Fibroblast of skin of left biceps (primary cell): Measurements from ENCODE around the gene CACNA1H.
"Not testable (repeated sequence)": the region's sequence is repeated elsewhere in the genome, so short reads cannot be mapped to it uniquely, and the experiment has no call there.

ENCODE experiments used
- DNase-seq, 2 experiments: peaks; one replicate each; pipeline ENCODE4 v3.0.0-alpha.2; 2013; ENCODE audit warnings: low read depth in 2 of 2

The CACNA1H gene

GRCh38 chr16:1213796-1214372, 61.0 kb downstream of the CACNA1H start:
- DNase-seq, result no peak

DNA sequence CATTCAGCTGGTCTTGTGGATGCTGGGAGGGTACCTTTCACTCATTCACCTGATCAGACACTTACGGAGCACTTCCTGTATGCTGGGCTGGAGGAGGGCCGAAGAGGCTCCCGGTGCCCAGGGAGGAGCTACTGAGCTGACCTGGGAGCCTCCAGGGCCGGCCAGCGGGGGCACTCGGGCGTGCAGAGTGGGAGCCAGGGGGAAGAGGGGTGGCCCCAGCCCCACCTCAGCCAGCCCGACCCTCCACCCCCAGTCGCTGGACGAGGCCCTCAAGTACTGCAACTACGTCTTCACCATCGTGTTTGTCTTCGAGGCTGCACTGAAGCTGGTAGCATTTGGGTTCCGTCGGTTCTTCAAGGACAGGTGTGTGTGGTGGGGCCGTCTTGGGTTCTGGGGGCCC, 61.8 kb downstream of the CACNA1H start:
- DNase-seq, result no peak

GRCh38 chr16:1215574-1216295, 62.8 kb downstream of the CACNA1H start:
- no peak for DNase-seq

GRCh38 chr16:1216296-1216619, 63.4 kb downstream of the CACNA1H start:
- no peak for DNase-seq

- no peak for DNase-seq
These were observed 63.9 kb downstream of the CACNA1H start for GRCh38 chr16:1216681-1217400.

DNA sequence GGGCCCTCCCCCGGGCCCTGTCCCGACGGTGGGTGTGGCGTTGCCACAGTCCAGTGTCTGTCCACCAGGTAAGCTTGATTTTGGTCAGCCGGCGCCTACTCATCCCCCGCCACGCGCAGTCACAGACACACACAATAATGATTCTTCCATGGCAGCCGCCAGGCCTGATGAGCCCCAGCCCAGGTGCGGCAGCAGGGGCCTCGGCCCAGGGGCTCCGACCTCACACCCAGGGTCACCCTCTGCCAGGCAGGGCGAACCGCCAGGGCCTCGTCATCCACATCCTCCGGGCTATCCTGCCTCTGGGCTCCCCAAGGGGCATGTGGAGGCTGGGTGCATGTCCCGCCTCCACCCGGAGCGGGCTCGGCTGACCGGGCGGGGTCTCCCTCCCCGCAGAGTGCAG, 64.6 kb downstream of the CACNA1H start:
- DNase-seq, result no peak

GRCh38 chr16:1218061-1218929, 65.4 kb downstream of the CACNA1H start:
- no peak for DNase-seq

DNA sequence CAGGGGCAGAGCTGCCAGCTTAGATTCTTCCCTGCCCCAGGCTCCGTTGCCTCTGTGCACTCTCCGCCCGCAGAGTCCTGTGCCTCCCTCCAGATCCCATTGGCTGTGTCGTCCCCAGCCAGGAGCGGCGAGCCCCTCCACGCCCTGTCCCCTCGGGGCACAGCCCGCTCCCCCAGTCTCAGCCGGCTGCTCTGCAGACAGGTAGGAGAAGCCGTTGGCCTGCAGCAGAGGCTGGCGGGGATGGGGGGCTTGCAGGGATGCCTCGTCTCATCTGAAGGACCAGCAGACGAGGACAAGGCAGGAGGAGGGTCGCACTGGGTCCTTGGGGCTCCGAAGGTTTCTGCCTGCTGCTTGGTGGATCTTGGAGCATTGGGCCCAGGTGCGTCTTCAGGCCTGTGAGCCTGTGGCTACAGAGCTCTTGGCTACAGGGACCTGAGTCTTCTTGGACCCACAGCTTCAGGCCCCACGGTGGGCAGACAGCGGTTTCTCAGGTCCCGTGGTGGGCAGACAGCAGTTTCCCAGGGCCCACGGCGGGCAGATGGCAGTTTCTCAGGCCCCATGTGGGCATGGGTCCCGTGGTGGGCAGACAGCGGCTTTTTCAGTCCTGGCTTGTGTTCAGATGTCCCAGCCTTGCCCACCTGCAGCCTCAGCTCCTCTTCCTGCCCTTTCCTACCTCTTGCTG, 66.2 kb downstream of the CACNA1H start:
- no peak for DNase-seq

GRCh38 chr16:1220098-1220728, 67.3 kb downstream of the CACNA1H start:
- no peak for DNase-seq

GRCh38 chr16:1220841-1221627, 68.1 kb downstream of the CACNA1H start:
- DNase-seq, result no peak

DNA sequence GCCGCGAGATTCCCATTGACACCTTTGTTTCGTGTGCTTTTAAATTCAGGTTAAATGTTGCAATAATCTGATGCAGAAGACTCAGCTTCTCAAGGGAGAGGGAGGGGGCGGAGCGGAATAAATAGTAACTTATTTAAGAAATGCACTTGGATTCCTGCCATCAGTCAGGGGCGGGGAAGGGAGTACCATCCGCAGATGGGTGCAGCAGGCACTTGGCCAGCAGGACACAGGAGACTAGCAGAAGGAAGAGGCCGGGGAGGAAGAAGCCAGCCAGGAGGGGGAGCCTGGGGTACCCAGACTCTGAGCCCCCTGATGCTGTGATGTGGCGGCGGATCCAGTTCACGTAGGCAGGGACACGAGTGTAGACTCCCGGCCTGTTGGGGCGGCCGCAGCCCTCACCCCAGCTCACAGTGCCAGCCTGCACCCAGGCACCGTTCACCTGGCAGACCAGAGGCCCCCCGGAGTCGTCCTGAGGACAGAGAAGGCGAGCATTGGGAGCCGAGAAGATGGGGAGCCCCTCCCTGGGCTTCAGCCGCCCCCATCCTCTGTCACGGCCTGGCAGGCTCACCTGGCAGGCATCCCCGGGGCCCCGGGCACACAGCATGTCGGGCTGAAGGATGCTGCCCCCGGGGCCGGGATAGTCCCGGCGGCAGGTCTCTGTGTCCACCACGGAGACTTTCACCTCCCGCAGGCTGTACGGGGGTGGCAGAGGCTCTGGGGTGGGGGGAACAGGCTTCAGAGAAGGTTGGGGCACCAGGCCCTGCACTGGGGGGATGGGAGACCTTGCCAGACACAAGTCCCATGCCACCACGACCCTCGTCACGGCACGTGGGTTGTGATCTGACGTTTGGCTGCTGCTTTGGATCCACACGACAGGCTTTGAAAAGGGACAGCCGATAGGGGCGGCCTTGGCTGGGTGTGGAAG, 69.0 kb downstream of the CACNA1H start:
- DNase-seq, result no peak

DNA sequence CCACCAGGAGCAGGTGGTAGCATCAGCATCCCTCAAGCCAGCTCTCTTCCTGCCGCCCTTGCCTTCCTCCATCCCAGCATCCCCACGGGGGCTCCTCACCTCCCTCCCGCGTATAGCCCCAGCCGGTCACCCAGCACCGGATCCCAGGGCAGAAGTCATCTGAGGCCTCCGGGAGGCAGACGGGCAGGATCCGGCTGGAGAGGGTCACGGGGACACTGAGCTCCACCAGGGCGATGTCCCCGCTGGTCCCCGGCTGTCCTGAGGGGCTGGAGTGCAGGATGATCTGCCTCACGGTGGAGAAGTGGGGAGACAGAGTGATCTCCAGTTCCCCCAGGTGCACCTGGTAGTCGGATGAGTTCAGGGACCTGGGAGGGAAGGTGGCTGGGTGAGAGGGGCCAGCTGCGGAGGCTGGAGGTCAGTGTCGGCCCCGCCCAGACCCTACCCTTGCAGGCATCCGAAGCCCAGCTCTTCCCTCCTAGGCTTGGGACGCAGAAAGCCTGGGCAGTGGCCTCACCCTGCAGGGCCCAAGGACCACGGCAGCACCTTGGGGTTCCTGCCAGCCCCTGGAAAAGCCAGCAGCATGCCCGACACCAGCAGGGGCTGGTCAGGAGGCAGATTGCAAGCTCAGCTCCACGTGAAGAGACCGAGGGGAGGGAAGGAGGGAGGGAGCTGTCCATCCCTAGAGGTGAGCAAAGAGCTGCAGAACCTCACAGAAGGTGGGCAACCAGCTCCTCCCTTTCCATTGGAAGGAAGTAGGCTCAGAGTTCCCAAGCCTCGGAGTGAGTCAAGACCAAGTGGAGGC, 69.8 kb downstream of the CACNA1H start:
- no peak for DNase-seq

GRCh38 chr16:1223355-1224214, 70.7 kb downstream of the CACNA1H start:
- DNase-seq, result no peak

DNA sequence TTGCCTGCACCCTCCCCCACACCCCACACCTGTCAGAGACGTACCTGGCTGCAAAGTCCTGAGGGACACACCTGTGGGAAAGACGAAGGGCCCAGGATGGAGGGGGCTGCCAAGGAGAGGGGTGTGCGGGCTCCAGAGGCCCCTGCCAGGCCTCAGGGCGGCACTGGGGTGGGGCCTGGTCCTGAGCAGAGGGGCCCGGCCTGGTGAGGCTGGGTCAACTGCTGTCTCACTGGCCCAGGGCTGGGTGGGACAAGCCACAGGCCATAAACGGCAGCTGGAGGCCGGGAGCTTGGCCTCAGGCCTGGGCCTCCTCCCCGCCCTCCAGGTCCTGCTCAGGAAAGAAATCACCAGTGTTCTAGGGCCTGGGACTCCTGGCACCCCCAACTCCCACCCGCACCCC, 71.7 kb downstream of the CACNA1H start:
- no peak for DNase-seq

DNA sequence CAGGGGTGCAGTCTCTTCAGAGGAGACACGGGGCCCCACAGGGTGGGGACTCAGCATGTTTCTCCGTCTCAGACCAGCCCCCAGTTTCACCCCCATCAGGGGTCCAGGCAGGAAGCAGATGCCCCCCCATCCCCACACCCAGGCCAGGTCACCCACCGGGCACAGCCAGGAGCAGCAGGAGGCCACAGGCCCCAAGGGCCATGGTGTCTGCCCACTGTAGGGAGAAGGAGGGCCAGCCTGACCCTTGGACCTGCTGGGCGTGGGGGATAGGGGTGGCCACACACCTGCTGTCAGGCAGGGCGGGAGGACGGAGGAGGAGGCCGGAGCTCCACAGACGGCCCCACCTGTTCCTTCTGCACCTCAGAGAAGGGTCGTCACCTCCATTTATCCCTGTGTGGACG, 72.1 kb downstream of the CACNA1H start, which contains the start of gene TPSG1:
Gene TPSG1 (minus strand): TSS at position 218 of the 401 bp plus-strand sequence. CDS start 16 bp downstream, at position 202.
- no peak for DNase-seq

GRCh38 chr16:1225728-1226311, 72.9 kb downstream of the CACNA1H start:
- not testable (repeated sequence) for DNase-seq

GRCh38 chr16:1226692-1227091, 73.8 kb downstream of the CACNA1H start:
- DNase-seq, result not testable (repeated sequence)
